ENCODE results near the gene STK35.
A peak's percentile ranks its signal among the peaks of the same experiment; 100 is the strongest.

Gene STK35

GRCh38 chr20:2101057-2101864, at the start of gene STK35:
TSS of gene STK35 (plus strand) at chr20:2101827. CDS start at chr20:2101882, 55 bp downstream.
- DNase-seq (ENCODE audit: low read depth), result no peak

- no peak for DNase-seq (ENCODE audit: low read depth)
Observed at GRCh38 chr20:2051946-2052345, 49.7 kb upstream of the STK35 start.

- DNase-seq (ENCODE audit: low read depth), result no peak
Observed at GRCh38 chr20:2052741-2053140, 48.9 kb upstream of the STK35 start.

- no peak for DNase-seq (ENCODE audit: low read depth)
Observed at GRCh38 chr20:2053615-2054014, 48.0 kb upstream of the STK35 start.

GRCh38 chr20:2054911-2055310, 46.7 kb upstream of the STK35 start:
- DNase-seq (ENCODE audit: low read depth), result no peak

- no peak for DNase-seq (ENCODE audit: low read depth)
Observed at GRCh38 chr20:2059411-2059810, 42.2 kb upstream of the STK35 start.

- DNase-seq (ENCODE audit: low read depth), result no peak
Observed at GRCh38 chr20:2065099-2065498, 36.5 kb upstream of the STK35 start.

GRCh38 chr20:2066461-2067122, 35.0 kb upstream of the STK35 start:
- DNase-seq (ENCODE audit: low read depth), result no peak

- no peak for DNase-seq (ENCODE audit: low read depth)
Observed at GRCh38 chr20:2080532-2081224, 20.9 kb upstream of the STK35 start.

GRCh38 chr20:2084703-2085102, 16.9 kb upstream of the STK35 start:
- DNase-seq (ENCODE audit: low read depth), result no peak

GRCh38 chr20:2086177-2086979, 15.2 kb upstream of the STK35 start:
- DNase-seq (ENCODE audit: low read depth), result no peak

GRCh38 chr20:2086980-2087377, 14.6 kb upstream of the STK35 start:
- DNase-seq (ENCODE audit: low read depth), result no peak

- no peak for DNase-seq (ENCODE audit: low read depth)
Observed at GRCh38 chr20:2088891-2089290, 12.7 kb upstream of the STK35 start.

- no peak for DNase-seq (ENCODE audit: low read depth)
Observed at GRCh38 chr20:2089447-2089846, 12.2 kb upstream of the STK35 start.

GRCh38 chr20:2093159-2093781, 8.4 kb upstream of the STK35 start:
- DNase-seq (ENCODE audit: low read depth), result no peak

GRCh38 chr20:2093883-2094282, 7.7 kb upstream of the STK35 start:
- DNase-seq (ENCODE audit: low read depth), result no peak

- DNase-seq (ENCODE audit: low read depth), result peak; percentile 79
Observed at GRCh38 chr20:2101865-2102584, 398 bp downstream of the STK35 start.

GRCh38 chr20:2102585-2103460, 1.2 kb downstream of the STK35 start:
- DNase-seq (ENCODE audit: low read depth), result peak; percentile 68

- no peak for DNase-seq (ENCODE audit: low read depth)
Observed at GRCh38 chr20:2103461-2104153, 2.0 kb downstream of the STK35 start.

Data from stimulated activated CD8-positive, alpha-beta memory T cell treated with anti-CD3 and anti-CD28 coated beads, Interleukin-15, amount 100 ng/mL, for 1 hour (primary cell).